HG02610 (cell line): ENCODE measurements around the gene TPP2.

ENCODE experiments used
- ATAC-seq: cut with Tn5 transposase; IDR thresholded peaks from one replicate; pipeline ENCODE4 v1.9.1; 2021; ENCODE audit warnings: mild to moderate bottlenecking, moderate library complexity; ENCODE audit not compliant: unreplicated experiment

Gene TPP2

GRCh38 chr13:102593466-102593865 lies 3.3 kb upstream of the TPP2 start:
- ATAC-seq, result no peak

GRCh38 chr13:102597029-102597961 lies 509 bp downstream of the TPP2 start:
- peak; percentile 18 for ATAC-seq

- no peak for ATAC-seq
These were observed 1.3 kb downstream of the TPP2 start for GRCh38 chr13:102598061-102598460.

- ATAC-seq, result no peak
These were observed 2.7 kb downstream of the TPP2 start for GRCh38 chr13:102599426-102600012.

GRCh38 chr13:102606537-102607309 lies 9.9 kb downstream of the TPP2 start:
- no peak for ATAC-seq

GRCh38 chr13:102608974-102609373 lies 12.2 kb downstream of the TPP2 start:
- ATAC-seq, result no peak

GRCh38 chr13:102609696-102610095 lies 12.9 kb downstream of the TPP2 start:
- peak; percentile 54 for ATAC-seq

GRCh38 chr13:102610296-102610895 lies 13.6 kb downstream of the TPP2 start:
- no peak for ATAC-seq

- no peak for ATAC-seq
These were observed 21.0 kb downstream of the TPP2 start for GRCh38 chr13:102617697-102618350.

GRCh38 chr13:102620516-102620915 lies 23.7 kb downstream of the TPP2 start:
- ATAC-seq, result no peak

- ATAC-seq, result no peak
These were observed 30.1 kb downstream of the TPP2 start for GRCh38 chr13:102626928-102627327.

GRCh38 chr13:102628559-102628958 lies 31.8 kb downstream of the TPP2 start:
- peak; percentile 53 for ATAC-seq

GRCh38 chr13:102631198-102631597 lies 34.4 kb downstream of the TPP2 start:
- no peak for ATAC-seq

GRCh38 chr13:102638741-102639140 lies 42.0 kb downstream of the TPP2 start:
- no peak for ATAC-seq

- no peak for ATAC-seq
These were observed 45.2 kb downstream of the TPP2 start for GRCh38 chr13:102642029-102642428.

GRCh38 chr13:102642475-102642874 lies 45.7 kb downstream of the TPP2 start:
- no peak for ATAC-seq

GRCh38 chr13:102643656-102644055 lies 46.9 kb downstream of the TPP2 start:
- ATAC-seq, result no peak

GRCh38 chr13:102645701-102646100 lies 48.9 kb downstream of the TPP2 start:
- ATAC-seq, result no peak

GRCh38 chr13:102648046-102648445 lies 51.3 kb downstream of the TPP2 start:
- ATAC-seq, result no peak

GRCh38 chr13:102650444-102650843 lies 53.7 kb downstream of the TPP2 start:
- no peak for ATAC-seq

- ATAC-seq, result no peak
These were observed 54.6 kb downstream of the TPP2 start for GRCh38 chr13:102651392-102651791.
